Lower leg skin (tissue), 3 donors: ENCODE measurements around the gene ZNF354C.

Experiments used
- POLR2A ChIP-seq, 2 donors: fragments of 450-650 bp; IDR thresholded peaks; one replicate each; pipeline ENCODE4 v1.6.1; 2016 to 2017; ENCODE audit warnings: antibody characterized with exemption in 2 of 2, mild to moderate bottlenecking in 1 of 2, moderate library complexity in 1 of 2
- TF ChIP-seq, protein P1 (sequence below), 3 donors: fragments of 450-650 bp; IDR thresholded peaks; one replicate each; pipeline ENCODE4 v1.5.1; 2016; ENCODE audit warnings: antibody characterized with exemption in 3 of 3, mild to moderate bottlenecking in 3 of 3, moderate library complexity in 2 of 3

DNA sequence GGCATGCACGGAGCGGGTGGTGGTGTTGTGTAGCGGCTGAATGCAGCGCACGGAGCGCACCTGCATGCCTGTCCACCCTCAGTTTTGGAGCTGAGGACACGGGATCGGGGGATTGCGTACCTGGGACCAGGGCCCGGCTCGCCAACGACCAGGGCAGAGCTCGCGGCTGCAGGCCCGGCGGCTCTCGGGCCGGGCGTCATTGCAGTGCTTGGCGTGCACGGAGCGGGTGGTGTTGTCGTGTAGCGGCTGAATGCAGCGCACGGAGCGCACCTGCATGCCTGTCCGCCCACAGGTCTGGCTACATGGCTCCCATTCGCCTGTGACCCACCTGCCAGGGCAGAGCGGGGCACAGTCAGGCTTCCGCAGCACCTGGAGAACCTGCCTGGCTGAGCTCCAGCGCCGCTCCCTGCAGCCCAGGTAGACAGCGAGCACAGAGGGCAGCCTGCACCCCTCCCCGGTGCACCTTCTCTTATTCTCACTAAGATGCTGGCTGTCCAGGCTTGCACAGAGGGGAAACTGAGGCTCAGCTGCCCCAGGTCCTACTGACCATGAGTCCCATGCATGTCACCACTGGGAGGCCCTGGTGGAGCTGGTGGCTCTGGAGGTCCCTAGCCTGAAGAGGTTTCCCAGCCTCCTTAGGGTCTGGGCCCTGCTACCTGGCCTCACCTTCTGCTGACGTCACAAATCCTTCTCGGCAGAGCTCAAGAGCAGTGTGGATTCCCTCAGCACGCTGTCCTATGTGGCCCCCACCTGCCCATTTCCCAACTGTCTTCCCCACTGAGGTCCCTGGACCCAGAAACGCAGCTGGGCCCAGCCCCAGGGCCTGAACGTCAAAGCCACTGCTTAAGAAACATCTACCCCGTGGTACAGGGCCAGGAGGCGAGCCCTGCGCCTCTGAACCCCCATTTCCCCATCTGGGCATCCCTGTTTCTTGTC, 64.9 kb downstream of the ZNF354C start:
- TF ChIP-seq, protein P1, sequence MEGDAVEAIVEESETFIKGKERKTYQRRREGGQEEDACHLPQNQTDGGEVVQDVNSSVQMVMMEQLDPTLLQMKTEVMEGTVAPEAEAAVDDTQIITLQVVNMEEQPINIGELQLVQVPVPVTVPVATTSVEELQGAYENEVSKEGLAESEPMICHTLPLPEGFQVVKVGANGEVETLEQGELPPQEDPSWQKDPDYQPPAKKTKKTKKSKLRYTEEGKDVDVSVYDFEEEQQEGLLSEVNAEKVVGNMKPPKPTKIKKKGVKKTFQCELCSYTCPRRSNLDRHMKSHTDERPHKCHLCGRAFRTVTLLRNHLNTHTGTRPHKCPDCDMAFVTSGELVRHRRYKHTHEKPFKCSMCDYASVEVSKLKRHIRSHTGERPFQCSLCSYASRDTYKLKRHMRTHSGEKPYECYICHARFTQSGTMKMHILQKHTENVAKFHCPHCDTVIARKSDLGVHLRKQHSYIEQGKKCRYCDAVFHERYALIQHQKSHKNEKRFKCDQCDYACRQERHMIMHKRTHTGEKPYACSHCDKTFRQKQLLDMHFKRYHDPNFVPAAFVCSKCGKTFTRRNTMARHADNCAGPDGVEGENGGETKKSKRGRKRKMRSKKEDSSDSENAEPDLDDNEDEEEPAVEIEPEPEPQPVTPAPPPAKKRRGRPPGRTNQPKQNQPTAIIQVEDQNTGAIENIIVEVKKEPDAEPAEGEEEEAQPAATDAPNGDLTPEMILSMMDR (IDR thresholded peaks at IDR 0.05) = no peak
- no peak for TF ChIP-seq POLR2A (IDR thresholded peaks at IDR 0.05)
